ENCODE data around the gene RAB27A. TPM values are rescaled to one million over a fixed set of nuclear protein-coding genes. Genes with fewer than 3 reads are reported as not detected.
A peak's percentile ranks its signal among the peaks of the same experiment; 100 is the strongest.

The RAB27A gene
- total and polyA plus RNA-seq, 2 of the 13 experiments (the other 11 are each of a cell fraction or from before 2014, with no cell fraction given), result 3.4 to 8.1 TPM

- TF ChIP-seq, protein P1, sequence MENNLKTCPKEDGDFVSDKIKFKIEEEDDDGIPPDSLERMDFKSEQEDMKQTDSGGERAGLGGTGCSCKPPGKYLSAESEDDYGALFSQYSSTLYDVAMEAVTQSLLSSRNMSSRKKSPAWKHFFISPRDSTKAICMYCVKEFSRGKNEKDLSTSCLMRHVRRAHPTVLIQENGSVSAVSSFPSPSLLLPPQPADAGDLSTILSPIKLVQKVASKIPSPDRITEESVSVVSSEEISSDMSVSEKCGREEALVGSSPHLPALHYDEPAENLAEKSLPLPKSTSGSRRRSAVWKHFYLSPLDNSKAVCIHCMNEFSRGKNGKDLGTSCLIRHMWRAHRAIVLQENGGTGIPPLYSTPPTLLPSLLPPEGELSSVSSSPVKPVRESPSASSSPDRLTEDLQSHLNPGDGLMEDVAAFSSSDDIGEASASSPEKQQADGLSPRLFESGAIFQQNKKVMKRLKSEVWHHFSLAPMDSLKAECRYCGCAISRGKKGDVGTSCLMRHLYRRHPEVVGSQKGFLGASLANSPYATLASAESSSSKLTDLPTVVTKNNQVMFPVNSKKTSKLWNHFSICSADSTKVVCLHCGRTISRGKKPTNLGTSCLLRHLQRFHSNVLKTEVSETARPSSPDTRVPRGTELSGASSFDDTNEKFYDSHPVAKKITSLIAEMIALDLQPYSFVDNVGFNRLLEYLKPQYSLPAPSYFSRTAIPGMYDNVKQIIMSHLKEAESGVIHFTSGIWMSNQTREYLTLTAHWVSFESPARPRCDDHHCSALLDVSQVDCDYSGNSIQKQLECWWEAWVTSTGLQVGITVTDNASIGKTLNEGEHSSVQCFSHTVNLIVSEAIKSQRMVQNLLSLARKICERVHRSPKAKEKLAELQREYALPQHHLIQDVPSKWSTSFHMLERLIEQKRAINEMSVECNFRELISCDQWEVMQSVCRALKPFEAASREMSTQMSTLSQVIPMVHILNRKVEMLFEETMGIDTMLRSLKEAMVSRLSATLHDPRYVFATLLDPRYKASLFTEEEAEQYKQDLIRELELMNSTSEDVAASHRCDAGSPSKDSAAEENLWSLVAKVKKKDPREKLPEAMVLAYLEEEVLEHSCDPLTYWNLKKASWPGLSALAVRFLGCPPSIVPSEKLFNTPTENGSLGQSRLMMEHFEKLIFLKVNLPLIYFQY (CRISPR knock-in tag; IDR thresholded peaks at IDR 0.05; ENCODE audit: borderline replicate concordance), result no peak
- TF ChIP-seq KAT7 (CRISPR knock-in tag; IDR thresholded peaks at IDR 0.05; ENCODE audit: borderline replicate concordance) (no peak), ZNF749 (CRISPR knock-in tag; IDR thresholded peaks at IDR 0.05; ENCODE audit: borderline replicate concordance) (no peak), ZNF644 (CRISPR knock-in tag; IDR thresholded peaks at IDR 0.05; ENCODE audit: low read depth) (no peak), CCDC6 (CRISPR knock-in tag; IDR thresholded peaks at IDR 0.05) (peak; percentile 60; the same call in 1 of the 2 replicates), ZBTB21 (CRISPR knock-in tag; IDR thresholded peaks at IDR 0.05) (peak; percentile 57; the same call in 1 of the 2 replicates), ZKSCAN8 (CRISPR knock-in tag; IDR thresholded peaks at IDR 0.05; ENCODE audit: borderline replicate concordance) (peak; percentile 92), SRSF9 (IDR thresholded peaks at IDR 0.05; ENCODE audit: borderline replicate concordance, insufficient read depth, low read depth, low read length, poor library complexity, severe bottlenecking) (no peak), MTA3 (CRISPR knock-in tag; IDR thresholded peaks at IDR 0.05) (no peak), ZNF12 (CRISPR knock-in tag; IDR thresholded peaks at IDR 0.05) (peak; percentile 44; the same call in 1 of the 2 replicates), RNF2 (conservative IDR thresholded peaks at IDR 0.05; ENCODE audit: low read depth) (0 out of 2 replicates have a peak, but pooled peaks have one; percentile 45), ZFP1 (CRISPR knock-in tag; IDR thresholded peaks at IDR 0.05) (no peak), RARA (CRISPR knock-in tag; IDR thresholded peaks at IDR 0.05) (peak; percentile 32; the same call in 1 of the 2 replicates)
- TF ChIP-seq, protein P2, sequence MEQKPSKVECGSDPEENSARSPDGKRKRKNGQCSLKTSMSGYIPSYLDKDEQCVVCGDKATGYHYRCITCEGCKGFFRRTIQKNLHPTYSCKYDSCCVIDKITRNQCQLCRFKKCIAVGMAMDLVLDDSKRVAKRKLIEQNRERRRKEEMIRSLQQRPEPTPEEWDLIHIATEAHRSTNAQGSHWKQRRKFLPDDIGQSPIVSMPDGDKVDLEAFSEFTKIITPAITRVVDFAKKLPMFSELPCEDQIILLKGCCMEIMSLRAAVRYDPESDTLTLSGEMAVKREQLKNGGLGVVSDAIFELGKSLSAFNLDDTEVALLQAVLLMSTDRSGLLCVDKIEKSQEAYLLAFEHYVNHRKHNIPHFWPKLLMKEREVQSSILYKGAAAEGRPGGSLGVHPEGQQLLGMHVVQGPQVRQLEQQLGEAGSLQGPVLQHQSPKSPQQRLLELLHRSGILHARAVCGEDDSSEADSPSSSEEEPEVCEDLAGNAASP (CRISPR knock-in tag; IDR thresholded peaks at IDR 0.05; ENCODE audit: borderline replicate concordance), result peak; percentile 24; the same call in 1 of the 2 replicates
- TF ChIP-seq, protein P3, sequence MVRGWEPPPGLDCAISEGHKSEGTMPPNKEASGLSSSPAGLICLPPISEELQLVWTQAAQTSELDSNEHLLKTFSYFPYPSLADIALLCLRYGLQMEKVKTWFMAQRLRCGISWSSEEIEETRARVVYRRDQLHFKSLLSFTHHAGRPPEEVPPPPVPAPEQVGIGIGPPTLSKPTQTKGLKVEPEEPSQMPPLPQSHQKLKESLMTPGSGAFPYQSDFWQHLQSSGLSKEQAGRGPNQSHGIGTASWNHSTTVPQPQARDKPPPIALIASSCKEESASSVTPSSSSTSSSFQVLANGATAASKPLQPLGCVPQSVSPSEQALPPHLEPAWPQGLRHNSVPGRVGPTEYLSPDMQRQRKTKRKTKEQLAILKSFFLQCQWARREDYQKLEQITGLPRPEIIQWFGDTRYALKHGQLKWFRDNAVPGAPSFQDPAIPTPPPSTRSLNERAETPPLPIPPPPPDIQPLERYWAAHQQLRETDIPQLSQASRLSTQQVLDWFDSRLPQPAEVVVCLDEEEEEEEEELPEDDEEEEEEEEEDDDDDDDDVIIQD (CRISPR knock-in tag; IDR thresholded peaks at IDR 0.05; ENCODE audit: low read depth), result peak; percentile 87
- TF ChIP-seq, protein P4, sequence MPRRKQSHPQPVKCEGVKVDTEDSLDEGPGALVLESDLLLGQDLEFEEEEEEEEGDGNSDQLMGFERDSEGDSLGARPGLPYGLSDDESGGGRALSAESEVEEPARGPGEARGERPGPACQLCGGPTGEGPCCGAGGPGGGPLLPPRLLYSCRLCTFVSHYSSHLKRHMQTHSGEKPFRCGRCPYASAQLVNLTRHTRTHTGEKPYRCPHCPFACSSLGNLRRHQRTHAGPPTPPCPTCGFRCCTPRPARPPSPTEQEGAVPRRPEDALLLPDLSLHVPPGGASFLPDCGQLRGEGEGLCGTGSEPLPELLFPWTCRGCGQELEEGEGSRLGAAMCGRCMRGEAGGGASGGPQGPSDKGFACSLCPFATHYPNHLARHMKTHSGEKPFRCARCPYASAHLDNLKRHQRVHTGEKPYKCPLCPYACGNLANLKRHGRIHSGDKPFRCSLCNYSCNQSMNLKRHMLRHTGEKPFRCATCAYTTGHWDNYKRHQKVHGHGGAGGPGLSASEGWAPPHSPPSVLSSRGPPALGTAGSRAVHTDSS (CRISPR knock-in tag; conservative IDR thresholded peaks at IDR 0.05), result no peak
These were observed 92.9 kb downstream of the RAB27A start, which contains the start of gene RSL24D1 (continued) for GRCh38 chr15:55196458-55197361.
